Breast epithelium (tissue), 4 donors: ENCODE data around the gene ATP2C1. TPM values are rescaled to one million over a fixed set of nuclear protein-coding genes. Genes with fewer than 3 reads are reported as not detected.

Experiments used
- DNase-seq, 2 donors: peaks; one replicate each; pipeline ENCODE4 v3.0.0-alpha.2; 2019; ENCODE audit warnings: low spot score in 2 of 2
- H3K27ac ChIP-seq, 2 donors: fragments of 200-600 bp; sonication (generic) in 1 of 2; one replicate each; pipeline ENCODE4 v1.5.1; 2016 to 2019; ENCODE audit warnings: mild to moderate bottlenecking in 1 of 2
- H3K27me3 ChIP-seq, 2 donors: fragments of 200-600 bp; sonication (generic) in 1 of 2; one replicate each; pipeline versions ENCODE4 v1.5.1 to v1.6.0; 2017 to 2019; ENCODE audit warnings: control low read depth in 1 of 2, mild to moderate bottlenecking in 1 of 2
- H3K36me3 ChIP-seq: fragments of 200-600 bp; one replicate; pipeline ENCODE4 v1.5.1; 2019
- H3K4me1 ChIP-seq, 2 donors: fragments of 200-600 bp; sonication (generic); one replicate each; pipeline ENCODE4 v1.5.1; 2016 to 2019; ENCODE audit warnings: control low read depth in 1 of 2
- H3K4me3 ChIP-seq, 3 donors: fragments of 200-600 bp; sonication (generic); 1 replicate in 2 of 3; 2 replicates in 1 of 3; pipeline ENCODE4 v1.5.1; 2016 to 2019; ENCODE audit warnings: mild to moderate bottlenecking in 3 of 3, moderate library complexity in 2 of 3
- H3K9me3 ChIP-seq, 2 donors: fragments of 200-600 bp; sonication (generic) in 1 of 2; one replicate each; pipeline ENCODE4 v1.5.1; 2016 to 2019; ENCODE audit warnings: control low read depth in 1 of 2
- CTCF ChIP-seq, 3 donors: fragments of 450-650 bp; IDR thresholded peaks; one replicate each; pipeline ENCODE4 v1.5.1; 2016 to 2017; ENCODE audit warnings: antibody characterized with exemption in 3 of 3, mild to moderate bottlenecking in 3 of 3, moderate library complexity in 3 of 3
- POLR2A ChIP-seq: fragments of 450-650 bp; IDR thresholded peaks from one replicate; pipeline ENCODE4 v1.6.1; 2016; ENCODE audit warnings: antibody characterized with exemption, mild to moderate bottlenecking, moderate library complexity
- POLR2AphosphoS5 ChIP-seq, 3 donors: sonication (generic); formaldehyde crosslinking; IDR thresholded peaks; one replicate each; pipeline ENCODE4 v1.6.1; 2017; ENCODE audit warnings: antibody characterized with exemption in 3 of 3
- intact Hi-C: fragments of 100-400 bp; cut with DNase I; formaldehyde crosslinking; loops from one replicate; pipeline ENCODE4 v1.15.1; 2023; ENCODE audit warnings: low total_unique reads
- total RNA-seq, 3 donors: library from RNA; depleted of rRNA; stranded (reverse); fragments of >200 nt; gene quantifications; one replicate each; pipeline ENCODE4 v1.1.0, GENCODE V29; 2016

The ATP2C1 gene
- total RNA-seq, 3 donors from 2014 or later = 59.4 to 76.4 (median 76.2) TPM

GRCh38 chr3:130992344-130992743 is 98.5 kb downstream of the ATP2C1 start:
- Histone ChIP-seq H3K4me3 (no peak overlapping the region), H3K9me3 (no peaks in the 10 kb centered on the region), H3K27me3 (no peaks in the 10 kb centered on the region), H3K36me3 (no peaks in the 10 kb centered on the region), H3K27ac (no peak overlapping the region), H3K4me1 (no peaks in the 10 kb centered on the region)
- TF ChIP-seq POLR2AphosphoS5 (IDR thresholded peaks at IDR 0.05) (no peak), CTCF (IDR thresholded peaks at IDR 0.05) (no peak), POLR2A (no peak)
- intact Hi-C loops = no loop called here
- DNase-seq = no peak

- peaks cover 5% of the 10 kb centered on the region for H3K36me3 ChIP-seq
- no peaks in the 10 kb centered on the region for H3K27me3 ChIP-seq
- H3K4me1 ChIP-seq = no peaks in the 10 kb centered on the region
- DNase-seq = no peak
- intact Hi-C loops = no loop called here
- no peaks in the 10 kb centered on the region for H3K9me3 ChIP-seq
- H3K27ac ChIP-seq = no peak overlapping the region
- TF ChIP-seq CTCF (IDR thresholded peaks at IDR 0.05) (no peak), POLR2AphosphoS5 (IDR thresholded peaks at IDR 0.05) (no peak), POLR2A (no peak)
- H3K4me3 ChIP-seq = no peak overlapping the region
Measured at GRCh38 chr3:130997289-130997688, 103.4 kb downstream of the ATP2C1 start.

GRCh38 chr3:131001071-131001470 is 107.2 kb downstream of the ATP2C1 start:
- Histone ChIP-seq H3K4me3 (no peak overlapping the region), H3K27me3 (no peaks in the 10 kb centered on the region), H3K9me3 (no peaks in the 10 kb centered on the region), H3K4me1 (no peaks in the 10 kb centered on the region), H3K36me3 (peaks cover 5% of the 10 kb centered on the region), H3K27ac (no peak overlapping the region)
- TF ChIP-seq POLR2A (no peak), CTCF (IDR thresholded peaks at IDR 0.05) (no peak), POLR2AphosphoS5 (IDR thresholded peaks at IDR 0.05) (no peak)
- DNase-seq = no peak
- intact Hi-C loops = no loop called here

GRCh38 chr3:131004603-131005002 is 110.7 kb downstream of the ATP2C1 start:
- intact Hi-C loops = no loop called here
- Histone ChIP-seq H3K36me3 (no peaks in the 10 kb centered on the region), H3K4me1 (no peaks in the 10 kb centered on the region), H3K9me3 (no peaks in the 10 kb centered on the region), H3K27ac (no peak overlapping the region), H3K27me3 (no peaks in the 10 kb centered on the region), H3K4me3 (no peak overlapping the region)
- no peak for TF ChIP-seq CTCF (IDR thresholded peaks at IDR 0.05)
- TF ChIP-seq POLR2AphosphoS5 (IDR thresholded peaks at IDR 0.05) = no peak
- TF ChIP-seq POLR2A = no peak
- no peak for DNase-seq

- intact Hi-C loops = no loop called here
- Histone ChIP-seq H3K27me3 (no peaks in the 10 kb centered on the region), H3K36me3 (no peaks in the 10 kb centered on the region), H3K4me3 (no peak overlapping the region), H3K4me1 (no peaks in the 10 kb centered on the region), H3K27ac (no peak overlapping the region), H3K9me3 (no peaks in the 10 kb centered on the region)
- TF ChIP-seq POLR2A (no peak), POLR2AphosphoS5 (IDR thresholded peaks at IDR 0.05) (no peak), CTCF (IDR thresholded peaks at IDR 0.05) (no peak)
- no peak for DNase-seq
Measured at GRCh38 chr3:131007256-131007655, 113.4 kb downstream of the ATP2C1 start.
